Adrenal gland (tissue), 12 donors: ENCODE measurements around the gene RAB1B. TPM values are rescaled to one million over a fixed set of nuclear protein-coding genes. Genes with fewer than 3 reads are reported as not detected.

Source experiments
- DNase-seq, 7 donors: peaks; one replicate each; pipeline ENCODE4 v3.0.0-alpha.2; 2019 to 2020
- H3K27ac ChIP-seq, 5 donors: fragments of 200-600 bp; sonication (generic) in 4 of 5; 1 replicate in 3 of 5; 2 replicates in 2 of 5; pipeline versions ENCODE4 v1.5.1 to v1.8.0; 2016 to 2020; ENCODE audit warnings: mild to moderate bottlenecking in 1 of 5
- H3K27me3 ChIP-seq: fragments of 200-600 bp; 2 replicates; pipeline ENCODE4 v1.8.0; 2021
- H3K36me3 ChIP-seq, 2 donors: fragments of 200-600 bp; replicated peaks in 1 of 2; 1 replicate in 1 of 2; 2 replicates in 1 of 2; pipeline versions ENCODE4 v1.5.1 to v1.8.0; 2018 to 2022
- H3K4me1 ChIP-seq, 2 donors: fragments of 200-600 bp; replicated peaks in 1 of 2; 1 replicate in 1 of 2; 2 replicates in 1 of 2; pipeline versions ENCODE4 v1.5.1 to v1.8.0; 2018 to 2021
- H3K4me3 ChIP-seq, 4 donors: fragments of 200-600 bp; sonication (generic) in 3 of 4; one replicate each; pipeline ENCODE4 v1.5.1; 2016 to 2018
- H3K9me3 ChIP-seq, 3 donors: fragments of 200-600 bp; sonication (generic) in 1 of 3; replicated peaks in 1 of 3; 1 replicate in 2 of 3; 2 replicates in 1 of 3; pipeline versions ENCODE4 v1.5.1 to v1.8.0; 2016 to 2021
- POLR2A ChIP-seq, 2 donors: fragments of 450-650 bp; IDR thresholded peaks; one replicate each; pipeline ENCODE4 v1.6.1; 2017; ENCODE audit warnings: antibody characterized with exemption in 2 of 2, mild to moderate bottlenecking in 2 of 2, moderate library complexity in 1 of 2
- WGBS, 4 donors: extraction: QIAGEN DNeasy Blood & Tissue Kit in 2 of 4; methylation state at CpG; one replicate each; pipeline versions ENCODE4 v1.1.5 to v1.1.7; 2013 to 2017; 5-methylcytosine and 5-hydroxymethylcytosine counted together
- intact Hi-C, 2 donors: fragments of 100-400 bp; cut with DNase I; formaldehyde crosslinking; loops; one replicate each; pipeline versions ENCODE4 v1.14.1 to v1.15.0; 2022 to 2023
- polyA plus RNA-seq, 3 donors: library from polyadenylated mRNA; stranded (reverse); fragments of 200-250 nt in 2 of 3; fragments of 350-450 nt in 1 of 3; fragmentation: Illumina TruSeq in 1 of 3; extraction: RNeasy Lipid Tissue Mini Kit (QIAGEN cat#74804) in 1 of 3; gene quantifications; one replicate each; pipeline ENCODE4 v1.2.3, GENCODE V29; 2013 to 2014
- total RNA-seq, 9 donors: library from RNA; depleted of rRNA in 4 of 9; stranded (reverse); fragments of >200 nt in 4 of 9; fragments of 120-200 nt in 1 of 9; fragmentation: NEBNext Ultra II Directional in 1 of 9; extraction: Animal tissue kit (Norgen Biotek cat#: 25700) in 1 of 9; gene quantifications; one replicate each; pipeline versions ENCODE4 v1.1.0 to v1.2.4, GENCODE V29; 2013 to 2023
- TF ChIP-seq, protein P1 (sequence below), 6 experiments: fragments of 450-650 bp in 4 of 6; fragments of 200-600 bp in 2 of 6; sonication (generic) in 1 of 6; IDR thresholded peaks; 1 replicate in 5 of 6; 2 replicates in 1 of 6; pipeline versions ENCODE4 v1.5.1 to v1.8.0; 2016 to 2021; ENCODE audit warnings: antibody characterized with exemption in 6 of 6, mild to moderate bottlenecking in 2 of 6, moderate library complexity in 1 of 6
- donor health status: healthy with polysubstance abuse.
- donor health status: Bipolar disorder and iron deficiency.
- donor health status: DM: yes; HTN: yes; CAD: no.
- donor health status: DM: no; HTN: no; CAD: no.
- donor health status: DM: no; HTN: no; CAD: no.
- donor health status: DM: yes; HTN: yes; CAD: no.

Gene RAB1B
- total and polyA plus RNA-seq, 12 donors = 109 to 190 (median 162) TPM

DNA sequence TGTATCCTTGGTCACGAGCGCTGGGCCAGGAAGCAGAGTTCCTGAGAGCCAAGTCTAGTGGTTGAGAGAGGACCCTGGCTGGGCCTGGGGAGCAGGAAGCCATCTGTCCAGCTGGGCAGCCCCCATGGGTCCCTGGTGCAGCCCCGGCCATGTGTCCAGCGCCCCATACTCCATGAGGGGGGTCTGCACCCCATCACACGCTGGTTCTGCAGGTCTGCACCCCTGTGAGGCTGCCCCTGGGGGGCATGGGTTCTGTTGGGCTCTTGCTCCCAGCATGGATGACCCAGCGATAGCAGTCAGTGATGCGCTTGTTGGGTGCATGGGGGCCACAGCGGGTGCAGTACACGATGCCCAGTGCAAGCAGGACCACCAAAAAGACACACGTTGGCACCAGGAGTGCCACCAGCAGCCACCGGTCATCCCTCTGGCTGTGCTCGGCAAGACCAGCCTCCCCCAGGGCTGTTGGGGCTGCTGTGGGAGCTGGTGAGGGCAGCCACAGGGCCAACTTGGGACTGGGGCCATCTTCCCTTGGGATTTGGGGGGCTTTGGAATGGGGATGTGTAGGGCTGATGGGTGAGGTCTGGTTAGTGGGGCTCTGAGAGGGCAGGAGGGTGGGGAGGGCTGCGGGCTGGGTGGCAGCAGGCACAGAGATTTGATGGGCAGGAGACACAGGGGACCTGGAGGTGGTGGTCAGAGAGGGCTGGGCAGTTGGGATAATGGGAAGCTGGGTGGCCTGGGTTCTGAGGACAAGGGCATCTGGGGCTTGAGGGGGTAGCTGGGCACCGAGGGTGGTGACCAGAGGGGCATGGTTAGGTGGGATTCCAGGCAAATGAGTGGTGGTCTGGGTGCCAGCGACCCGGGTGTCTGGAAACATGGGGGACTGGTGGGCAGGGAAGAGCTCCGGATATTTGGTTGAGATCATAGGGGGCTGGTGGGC lies 46.4 kb downstream of the RAB1B start:
- no peak for TF ChIP-seq POLR2A (IDR thresholded peaks at IDR 0.05)
- Histone ChIP-seq H3K36me3 (no peaks in the 10 kb centered on the region), H3K4me3 (peak overlapping the region in 1 of 4 donors; percentile 37), H3K27ac (peak overlapping the region in 2 of 5 donors; percentile 82 to 91), H3K9me3 (no peaks in the 10 kb centered on the region), H3K4me1 (peaks cover 6 to 18% of the 10 kb centered on the region in 2 donors), H3K27me3 (no peaks in the 10 kb centered on the region)
- WGBS, 4 donors = 65 to 76% (median 72%) methylated on average over 9 to 17 of the region's 17 CpGs
- DNase-seq = no peak
- intact Hi-C loops = no loop called here

DNA sequence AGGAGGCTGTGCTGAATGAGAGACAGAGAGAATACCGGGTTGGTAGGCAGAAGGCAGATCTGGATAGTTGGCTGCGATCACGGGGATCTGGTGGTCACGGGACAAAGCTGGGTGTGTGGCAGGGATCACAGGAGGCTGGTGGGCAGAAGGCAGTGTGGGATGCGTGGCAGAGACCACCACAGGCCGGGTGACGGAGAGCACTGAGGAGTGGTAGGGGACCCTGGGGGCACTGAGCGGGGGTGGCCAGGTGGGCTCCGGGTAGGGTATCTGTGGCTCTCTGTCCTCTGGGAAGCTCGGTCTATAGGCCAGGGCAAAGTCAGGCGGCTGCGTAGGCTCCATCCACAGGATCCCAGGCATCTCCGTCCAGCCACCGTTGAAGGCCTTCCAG lies 47.1 kb downstream of the RAB1B start:
- no peak for DNase-seq
- H3K4me1 ChIP-seq = peaks cover 6 to 18% of the 10 kb centered on the region in 2 donors
- H3K27ac ChIP-seq = peak overlapping the region in 2 of 5 donors; percentile 75 to 91
- 65 to 78% (median 76%) methylated on average over 11 to 14 of the region's 14 CpGs for WGBS, 4 donors
- intact Hi-C loops = no loop called here
- H3K4me3 ChIP-seq = peak overlapping the region in 1 of 4 donors; percentile 37
- no peaks in the 10 kb centered on the region for H3K27me3 ChIP-seq
- H3K36me3 ChIP-seq = no peaks in the 10 kb centered on the region
- H3K9me3 ChIP-seq = no peaks in the 10 kb centered on the region
- no peak for TF ChIP-seq POLR2A (IDR thresholded peaks at IDR 0.05)
- TF ChIP-seq, protein P1, sequence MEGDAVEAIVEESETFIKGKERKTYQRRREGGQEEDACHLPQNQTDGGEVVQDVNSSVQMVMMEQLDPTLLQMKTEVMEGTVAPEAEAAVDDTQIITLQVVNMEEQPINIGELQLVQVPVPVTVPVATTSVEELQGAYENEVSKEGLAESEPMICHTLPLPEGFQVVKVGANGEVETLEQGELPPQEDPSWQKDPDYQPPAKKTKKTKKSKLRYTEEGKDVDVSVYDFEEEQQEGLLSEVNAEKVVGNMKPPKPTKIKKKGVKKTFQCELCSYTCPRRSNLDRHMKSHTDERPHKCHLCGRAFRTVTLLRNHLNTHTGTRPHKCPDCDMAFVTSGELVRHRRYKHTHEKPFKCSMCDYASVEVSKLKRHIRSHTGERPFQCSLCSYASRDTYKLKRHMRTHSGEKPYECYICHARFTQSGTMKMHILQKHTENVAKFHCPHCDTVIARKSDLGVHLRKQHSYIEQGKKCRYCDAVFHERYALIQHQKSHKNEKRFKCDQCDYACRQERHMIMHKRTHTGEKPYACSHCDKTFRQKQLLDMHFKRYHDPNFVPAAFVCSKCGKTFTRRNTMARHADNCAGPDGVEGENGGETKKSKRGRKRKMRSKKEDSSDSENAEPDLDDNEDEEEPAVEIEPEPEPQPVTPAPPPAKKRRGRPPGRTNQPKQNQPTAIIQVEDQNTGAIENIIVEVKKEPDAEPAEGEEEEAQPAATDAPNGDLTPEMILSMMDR (IDR thresholded peaks at IDR 0.05) = no peak

DNA sequence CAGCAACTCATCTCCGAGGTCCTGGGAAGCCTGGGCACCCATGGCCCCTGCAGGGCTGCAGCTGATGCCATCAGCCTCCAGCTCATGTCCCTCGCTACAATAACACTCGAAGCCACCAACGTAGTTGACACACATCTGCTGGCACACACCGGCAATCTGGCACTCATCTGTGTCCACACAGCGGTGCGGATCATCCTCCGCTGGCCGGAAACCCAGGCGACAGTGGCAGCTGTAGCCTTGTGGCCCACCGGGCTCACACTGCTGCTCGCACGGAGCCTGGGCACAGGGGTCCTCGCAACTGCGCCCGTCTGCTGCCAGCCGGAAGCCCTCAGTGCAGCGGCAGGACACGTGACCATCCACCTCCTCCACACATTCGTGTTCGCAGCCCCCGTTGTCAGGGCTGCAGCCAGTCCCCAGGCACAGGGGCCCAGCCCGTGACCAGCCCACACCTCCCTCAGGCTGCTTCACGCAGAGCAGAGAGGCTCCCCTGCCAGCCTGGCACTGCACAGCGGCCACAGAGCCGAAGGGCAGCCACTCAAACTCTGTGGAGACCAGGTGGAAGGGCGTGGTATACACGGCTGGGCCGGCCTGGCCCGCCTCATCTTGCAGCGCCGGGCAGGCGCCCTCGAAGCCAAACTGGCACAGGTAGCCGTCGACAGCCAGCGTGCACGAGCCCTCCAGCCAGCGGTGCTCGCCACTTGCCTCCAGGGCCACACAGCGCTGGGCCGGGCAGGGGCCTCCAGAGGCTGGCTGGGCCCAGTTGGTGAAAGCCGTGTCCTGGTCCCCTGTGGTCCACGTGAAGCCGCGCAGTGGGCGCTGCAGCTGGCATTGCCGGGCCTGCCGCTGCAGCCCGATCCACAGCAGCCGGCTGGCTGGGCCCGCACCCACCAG lies 47.7 kb downstream of the RAB1B start:
- DNase-seq = no peak
- Histone ChIP-seq H3K9me3 (no peaks in the 10 kb centered on the region), H3K4me3 (peak overlapping the region in 1 of 4 donors; percentile 37), H3K27me3 (no peaks in the 10 kb centered on the region), H3K4me1 (peaks cover 6 to 18% of the 10 kb centered on the region in 2 donors), H3K36me3 (no peaks in the 10 kb centered on the region), H3K27ac (peak overlapping the region in 2 of 5 donors; percentile 75 to 91)
- TF ChIP-seq, protein P1 (IDR thresholded peaks at IDR 0.05) = no peak
- no peak for TF ChIP-seq POLR2A (IDR thresholded peaks at IDR 0.05)
- WGBS, 4 donors = 63 to 85% (median 71%) methylated on average over 10 to 52 of the region's 52 CpGs
- intact Hi-C loops = no loop called here

DNA sequence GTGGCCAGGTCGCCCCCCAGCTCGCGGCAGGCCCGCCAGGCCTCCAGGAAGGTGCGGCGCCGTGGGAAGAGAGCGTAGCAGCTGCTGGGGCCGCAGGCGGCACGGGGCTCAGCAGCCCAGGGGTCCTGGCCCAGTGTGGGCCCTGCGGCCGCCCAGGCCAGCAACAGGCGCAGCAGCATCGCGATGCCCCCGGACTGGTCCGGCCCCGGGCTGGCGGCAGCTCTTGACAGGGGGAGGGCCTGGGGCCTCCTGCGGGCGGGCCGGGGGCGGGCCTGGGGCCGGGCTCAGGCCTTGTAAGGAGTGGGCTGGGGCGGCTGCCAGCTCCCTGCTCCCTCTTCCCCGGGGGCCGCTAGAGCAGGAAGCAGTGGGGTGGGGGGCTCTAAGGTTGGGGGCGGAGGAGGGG lies 48.4 kb downstream of the RAB1B start, which contains the start of gene CD248:
Gene CD248, minus strand, starts transcription at position 196 of the 403 bp plus-strand sequence. Its CDS starts 17 bp downstream, at position 179.
- H3K9me3 ChIP-seq = no peaks in the 10 kb centered on the region
- DNase-seq = peak in 1 of 7 donors; percentile 45
- 23 to 31% (median 29%) methylated on average over 7 to 29 of the region's 29 CpGs; no CpG with 5 or more reads in 1 of the 4 donors for WGBS, 4 donors
- peak within 1 kb of the TSS in 4 of 5 donors; percentile 39 to 91 (median 65) for H3K27ac ChIP-seq
- no peaks in the 10 kb centered on the region for H3K27me3 ChIP-seq
- H3K36me3 ChIP-seq = no peaks in the 10 kb centered on the region
- TF ChIP-seq, protein P1 (IDR thresholded peaks at IDR 0.05) = no peak
- TF ChIP-seq POLR2A (IDR thresholded peaks at IDR 0.05) = no peak
- peaks cover 6 to 18% of the 10 kb centered on the region in 2 donors for H3K4me1 ChIP-seq
- H3K4me3 ChIP-seq = peak within 1 kb of the TSS in 1 of 4 donors; percentile 37
- intact Hi-C loops = no loop called here
